ENCODE results near the gene FBXL17. TPM values are rescaled to one million over a fixed set of nuclear protein-coding genes. Genes with fewer than 3 reads are reported as not detected.

Gene FBXL17
- total RNA-seq, 1 experiment from 2014 or later = 5.3 TPM

DNA sequence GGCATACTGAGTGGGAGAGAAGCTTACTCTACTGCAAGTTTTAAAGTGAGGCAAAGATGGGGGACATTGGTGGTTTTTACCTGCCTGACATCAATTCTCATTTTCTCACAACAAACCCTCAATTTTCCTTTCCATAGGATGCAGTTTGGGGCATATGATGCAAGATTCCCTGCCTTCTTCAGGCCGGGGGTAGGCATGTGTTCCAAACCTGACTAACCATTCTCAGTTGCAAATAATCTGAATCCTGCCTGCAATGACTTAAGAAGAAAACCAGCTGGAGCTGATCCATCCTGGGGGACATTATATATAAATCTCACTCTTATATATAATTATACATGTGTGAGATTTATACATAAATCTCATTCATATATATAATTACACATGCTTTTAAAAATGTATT is 487.5 kb downstream of the FBXL17 start:
- no peak overlapping the region for H2BK120ac ChIP-seq (ENCODE audit: low read depth, low read length, poor library complexity, severe bottlenecking)
- peaks cover 2 to 4% of the 10 kb centered on the region in 2 experiments; a peak in 2 of 5 replicates for H3K9me3 Mint-ChIP-seq
- no peak overlapping the region for H3K23ac ChIP-seq (ENCODE audit: insufficient read length, low read depth, low read length)
- H2BK15ac ChIP-seq (ENCODE audit: low read depth, low read length) = no peak overlapping the region
- H3K4me3 Mint-ChIP-seq = no peak overlapping the region
- no peak overlapping the region for H3K9ac ChIP-seq (ENCODE audit: extremely low read depth, insufficient read length, low read length)
- H3K4me2 ChIP-seq (ENCODE audit: insufficient read depth, insufficient read length, low read length) = no peak overlapping the region
- H4K8ac ChIP-seq (replicated peaks; ENCODE audit: insufficient read length, low read depth, low read length) = no peak overlapping the region
- H3K4ac ChIP-seq (ENCODE audit: low read depth, low read length) = no peak overlapping the region
- H3K14ac ChIP-seq (ENCODE audit: insufficient read depth, low read length) = no peak overlapping the region
- H3K4me1 Mint-ChIP-seq = peaks cover 2% of the 10 kb centered on the region in 2 experiments; a peak in 3 of 4 replicates
- H2AFZ ChIP-seq (ENCODE audit: low read length) = no peak overlapping the region
- H3K18ac ChIP-seq (ENCODE audit: insufficient read length, low read depth, low read length) = no peak overlapping the region
- H3K4me1 ChIP-seq (ENCODE audit: insufficient read depth, low read length) = no peaks in the 10 kb centered on the region
- H2BK5ac ChIP-seq (ENCODE audit: insufficient read length, low read length) = no peak overlapping the region
- H3K23me2 ChIP-seq (ENCODE audit: insufficient read length, low read depth, low read length, poor library complexity, severe bottlenecking) = no peaks in the 10 kb centered on the region
- no peak overlapping the region for H2AK5ac ChIP-seq (ENCODE audit: insufficient read length, low read length)
- DNase-seq = no peak
- no peak overlapping the region for H2BK20ac ChIP-seq (ENCODE audit: low read depth, low read length, poor library complexity, severe bottlenecking)
- H3T11ph ChIP-seq (ENCODE audit: low read length) = no peak overlapping the region
- no peaks in the 10 kb centered on the region for H3K27me3 Mint-ChIP-seq (ENCODE audit: low read depth)
- no peaks in the 10 kb centered on the region for H4K20me1 ChIP-seq (ENCODE audit: control insufficient read depth, insufficient read depth, insufficient read length)
- no CpG with 5 or more reads among the region's 1 CpG for WGBS (ENCODE audit: extremely low coverage, insufficient read length, low lambda C conversion rate)
- TF ChIP-seq, protein P1, sequence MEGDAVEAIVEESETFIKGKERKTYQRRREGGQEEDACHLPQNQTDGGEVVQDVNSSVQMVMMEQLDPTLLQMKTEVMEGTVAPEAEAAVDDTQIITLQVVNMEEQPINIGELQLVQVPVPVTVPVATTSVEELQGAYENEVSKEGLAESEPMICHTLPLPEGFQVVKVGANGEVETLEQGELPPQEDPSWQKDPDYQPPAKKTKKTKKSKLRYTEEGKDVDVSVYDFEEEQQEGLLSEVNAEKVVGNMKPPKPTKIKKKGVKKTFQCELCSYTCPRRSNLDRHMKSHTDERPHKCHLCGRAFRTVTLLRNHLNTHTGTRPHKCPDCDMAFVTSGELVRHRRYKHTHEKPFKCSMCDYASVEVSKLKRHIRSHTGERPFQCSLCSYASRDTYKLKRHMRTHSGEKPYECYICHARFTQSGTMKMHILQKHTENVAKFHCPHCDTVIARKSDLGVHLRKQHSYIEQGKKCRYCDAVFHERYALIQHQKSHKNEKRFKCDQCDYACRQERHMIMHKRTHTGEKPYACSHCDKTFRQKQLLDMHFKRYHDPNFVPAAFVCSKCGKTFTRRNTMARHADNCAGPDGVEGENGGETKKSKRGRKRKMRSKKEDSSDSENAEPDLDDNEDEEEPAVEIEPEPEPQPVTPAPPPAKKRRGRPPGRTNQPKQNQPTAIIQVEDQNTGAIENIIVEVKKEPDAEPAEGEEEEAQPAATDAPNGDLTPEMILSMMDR (conservative IDR thresholded peaks at IDR 0.05) = no peak
- no peaks in the 10 kb centered on the region for H3K79me2 ChIP-seq (ENCODE audit: insufficient read depth, low read length)
- H3K27me3 ChIP-seq (ENCODE audit: insufficient read depth, low read length) = no peaks in the 10 kb centered on the region
- H4K5ac ChIP-seq (ENCODE audit: insufficient read length, low read depth, low read length) = no peak overlapping the region
- no peaks in the 10 kb centered on the region for H3K9me3 ChIP-seq (ENCODE audit: control insufficient read depth, low read depth, low read length)
- H3K79me1 ChIP-seq (ENCODE audit: insufficient read depth, low read depth, low read length, poor library complexity, severe bottlenecking) = no peaks in the 10 kb centered on the region
- H3K56ac ChIP-seq (ENCODE audit: insufficient read length, low read depth, low read length) = no peak overlapping the region
- H3K36me3 Mint-ChIP-seq (ENCODE audit: insufficient read depth in 1 of 3, low read depth in 3 of 3) = peaks cover 0 to 4% (median 0%) of the 10 kb centered on the region in 3 experiments; a peak in 1 of 7 replicates
- no peak overlapping the region for H3K27ac ChIP-seq (ENCODE audit: insufficient read length, low read depth, low read length)
- H4K91ac ChIP-seq (ENCODE audit: insufficient read length, low read depth, low read length) = no peak overlapping the region
- no peak overlapping the region for H2BK12ac ChIP-seq (ENCODE audit: insufficient read length, low read depth, low read length)
- no peak overlapping the region for H3K27ac Mint-ChIP-seq
